Immature natural killer cell (primary cell): ENCODE results near the gene NSMF. TPM values are rescaled to one million over a fixed set of nuclear protein-coding genes. Genes with fewer than 3 reads are reported as not detected.
"Not testable (repeated sequence)": the region's sequence is repeated elsewhere in the genome, so short reads cannot be mapped to it uniquely, and the experiment has no call there.

Experiments used
- DNase-seq, 3 donors: peaks; one replicate each; pipeline ENCODE4 v3.0.0; 2022; ENCODE audit warnings: mixed read lengths in 1 of 3
- H3K27ac Mint-ChIP-seq, 6 donors: one replicate each; pipeline ENCODE4 v1.8.0; 2020; ENCODE audit warnings: mixed read lengths in 6 of 6, mild to moderate bottlenecking in 5 of 6, inconsistent platforms in 4 of 6, moderate library complexity in 3 of 6
- H3K27me3 Mint-ChIP-seq, 3 donors: one replicate each; pipeline ENCODE4 v1.8.0; 2020 to 2021; ENCODE audit warnings: low read depth in 3 of 3, mild to moderate bottlenecking in 3 of 3, mixed read lengths in 3 of 3, moderate library complexity in 3 of 3, inconsistent platforms in 1 of 3
- H3K36me3 Mint-ChIP-seq, 3 donors: one replicate each; pipeline ENCODE4 v1.8.0; 2020; ENCODE audit warnings: mixed read lengths in 3 of 3, inconsistent platforms in 2 of 3, mild to moderate bottlenecking in 2 of 3
- H3K4me1 Mint-ChIP-seq, 2 donors: one replicate each; pipeline ENCODE4 v1.8.0; 2020; ENCODE audit warnings: inconsistent platforms in 2 of 2, mild to moderate bottlenecking in 2 of 2, mixed read lengths in 2 of 2, moderate library complexity in 1 of 2
- H3K4me3 Mint-ChIP-seq, 5 donors: one replicate each; pipeline ENCODE4 v1.8.0; 2020; ENCODE audit warnings: mild to moderate bottlenecking in 5 of 5, mixed read lengths in 5 of 5, inconsistent platforms in 3 of 5, moderate library complexity in 3 of 5
- H3K9me3 Mint-ChIP-seq, 6 donors: one replicate each; pipeline ENCODE4 v1.8.0; 2020; ENCODE audit warnings: mild to moderate bottlenecking in 6 of 6, mixed read lengths in 6 of 6, inconsistent platforms in 4 of 6, moderate library complexity in 3 of 6
- polyA plus RNA-seq, 3 donors: library from polyadenylated mRNA; unstranded; fragments of 300-500 nt; fragmentation: Illumina TruSeq; gene quantifications; one replicate each; pipeline ENCODE4 v1.2.3, GENCODE V29; 2021

NSMF gene
- polyA plus RNA-seq, 3 donors from 2014 or later: 9.4 to 14.3 (median 9.6) TPM

DNA sequence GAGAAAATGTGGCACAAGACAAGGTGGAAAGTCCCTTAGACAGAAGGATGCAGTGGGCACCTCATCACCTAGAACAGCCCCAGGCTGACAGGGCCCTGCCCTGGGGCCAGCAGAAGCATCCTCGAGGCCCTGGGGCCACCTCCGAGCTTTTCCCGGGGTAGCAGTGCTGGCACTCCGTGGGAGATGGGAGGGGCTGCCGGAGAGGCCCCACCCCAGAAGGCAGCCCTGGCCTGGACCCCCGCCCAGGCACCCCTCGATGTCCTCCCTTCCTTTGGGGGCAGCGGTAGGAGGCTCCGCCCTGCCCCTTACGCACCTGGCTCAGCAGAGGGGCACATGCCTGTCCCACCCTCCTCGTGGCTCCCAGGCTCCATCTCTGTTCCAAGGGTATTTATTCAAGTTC is 17.7 kb upstream of the NSMF start:
- peak overlapping the region in 1 of 6 donors; percentile 50 for H3K27ac Mint-ChIP-seq
- H3K4me1 Mint-ChIP-seq: peaks cover 0 to 7% of the 10 kb centered on the region in 2 donors
- no peak for DNase-seq
- H3K27me3 Mint-ChIP-seq: peaks cover 0 to 3% (median 2%) of the 10 kb centered on the region in 3 donors
- peaks cover 3 to 14% (median 6%) of the 10 kb centered on the region in 3 donors for H3K36me3 Mint-ChIP-seq
- peaks cover 0 to 13% (median 6%) of the 10 kb centered on the region in 6 donors for H3K9me3 Mint-ChIP-seq
- no peak overlapping the region for H3K4me3 Mint-ChIP-seq

DNA sequence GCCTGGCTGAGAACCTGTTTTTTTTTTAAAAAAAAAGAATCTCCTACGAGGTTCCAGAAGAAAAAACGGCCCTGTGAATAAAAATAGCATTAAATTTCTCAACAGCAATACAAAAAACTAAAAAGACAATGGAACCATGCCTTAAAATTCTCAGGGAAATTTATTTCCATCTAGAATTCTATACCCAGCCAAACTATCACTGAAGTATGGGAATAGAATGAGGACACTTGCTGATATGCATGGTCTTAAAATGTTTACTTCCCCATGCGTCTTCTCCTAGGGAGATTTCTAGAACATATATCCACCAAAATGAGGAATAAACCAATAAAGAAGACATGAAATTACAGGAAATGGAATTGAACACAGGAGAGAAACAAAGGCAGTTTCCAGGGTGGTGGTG is 16.5 kb upstream of the NSMF start:
- DNase-seq: no peak
- Mint-ChIP-seq H3K9me3 (peaks cover 0 to 13% (median 6%) of the 10 kb centered on the region in 6 donors), H3K4me1 (peaks cover 3 to 5% of the 10 kb centered on the region in 2 donors), H3K4me3 (no peak overlapping the region), H3K27ac (no peak overlapping the region), H3K36me3 (peaks cover 3 to 14% (median 6%) of the 10 kb centered on the region in 3 donors), H3K27me3 (peaks cover 0 to 3% (median 2%) of the 10 kb centered on the region in 3 donors)

DNA sequence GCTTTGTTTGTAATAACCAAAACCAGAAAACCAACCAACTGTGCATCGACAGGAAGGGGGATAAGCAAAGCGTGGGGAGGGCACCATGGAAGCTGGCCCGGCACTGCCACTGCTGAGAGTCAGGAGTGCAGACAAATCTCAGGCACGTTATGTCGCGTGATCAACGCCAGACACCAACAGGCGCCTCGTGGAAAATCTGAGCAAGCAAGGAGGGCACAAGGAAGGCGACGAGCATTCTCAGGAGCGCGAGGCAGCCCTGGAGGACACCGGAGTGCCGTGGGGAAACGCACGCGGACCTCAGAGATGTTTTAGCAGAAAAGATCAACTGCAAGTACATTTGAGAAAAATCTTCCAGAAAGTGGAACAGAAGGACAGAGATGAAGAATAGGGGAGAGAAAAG is 15.1 kb upstream of the NSMF start:
- peaks cover 3 to 11% (median 6%) of the 10 kb centered on the region in 3 donors for H3K36me3 Mint-ChIP-seq

DNA sequence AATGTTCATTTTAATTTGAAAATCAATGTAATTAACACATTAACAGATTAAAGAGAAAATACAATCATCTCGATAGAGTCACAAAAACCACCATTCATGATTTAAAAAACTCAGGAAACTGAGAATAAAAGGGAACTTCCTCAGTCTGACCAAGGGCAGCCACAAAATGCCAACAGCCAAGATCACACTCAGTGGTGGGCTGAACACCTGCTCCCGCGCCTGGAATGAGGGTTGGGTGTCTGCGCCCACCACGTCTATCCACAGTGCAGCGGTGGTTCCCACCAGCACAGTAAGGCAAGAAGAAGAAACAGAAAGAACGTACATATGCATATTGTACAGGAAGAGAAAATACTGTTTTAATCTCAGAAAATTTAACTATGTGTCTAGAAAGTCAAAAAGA is 11.7 kb upstream of the NSMF start:
- peaks cover 6 to 21% of the 10 kb centered on the region in 2 donors for H3K4me1 Mint-ChIP-seq
- H3K9me3 Mint-ChIP-seq: peaks cover 0 to 10% (median 4%) of the 10 kb centered on the region in 6 donors
- H3K4me3 Mint-ChIP-seq: peak overlapping the region in 3 of 5 donors; percentile 0 to 47 (median 38)
- peak; percentile 37 to 53 (median 52) for DNase-seq
- peaks cover 2 to 8% (median 3%) of the 10 kb centered on the region in 3 donors for H3K27me3 Mint-ChIP-seq
- peaks cover 3 to 8% (median 3%) of the 10 kb centered on the region in 3 donors for H3K36me3 Mint-ChIP-seq
- H3K27ac Mint-ChIP-seq: peak overlapping the region in 2 of 6 donors; percentile 4 to 24

More for the DNA sequence above, 15.1 kb upstream of the NSMF start:
- H3K27ac Mint-ChIP-seq: no peak overlapping the region
- H3K27me3 Mint-ChIP-seq: peaks cover 0 to 4% (median 3%) of the 10 kb centered on the region in 3 donors
- peaks cover 6 to 19% of the 10 kb centered on the region in 2 donors for H3K4me1 Mint-ChIP-seq
- H3K4me3 Mint-ChIP-seq: no peak overlapping the region
- peaks cover 0 to 13% (median 6%) of the 10 kb centered on the region in 6 donors for H3K9me3 Mint-ChIP-seq
- DNase-seq: no peak

DNA sequence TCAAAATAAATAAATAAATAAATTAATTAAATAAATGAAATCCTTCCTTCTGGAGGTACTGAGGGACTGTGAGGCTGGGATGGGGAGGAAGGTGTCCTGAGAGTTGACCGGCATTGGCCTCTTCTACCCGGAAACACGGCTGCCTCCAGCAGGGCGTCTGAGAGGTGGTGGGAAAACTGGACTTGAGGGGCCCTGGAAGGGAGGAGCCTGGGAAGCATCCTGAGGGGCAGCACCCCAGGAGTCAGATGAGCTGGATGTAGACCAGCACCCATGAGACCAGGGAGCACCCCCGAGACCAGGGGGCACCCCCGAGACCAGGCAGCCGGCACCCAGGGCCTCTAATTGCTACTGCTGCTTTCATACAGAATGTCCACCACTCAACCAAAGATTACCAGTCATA is 8.8 kb upstream of the NSMF start:
- no peaks in the 10 kb centered on the region for H3K9me3 Mint-ChIP-seq
- H3K4me3 Mint-ChIP-seq: no peak overlapping the region
- H3K4me1 Mint-ChIP-seq: peaks cover 7 to 21% of the 10 kb centered on the region in 2 donors
- no peaks in the 10 kb centered on the region for H3K36me3 Mint-ChIP-seq
- peak overlapping the region in 1 of 6 donors; percentile 24 for H3K27ac Mint-ChIP-seq
- peaks cover 2 to 6% (median 3%) of the 10 kb centered on the region in 3 donors for H3K27me3 Mint-ChIP-seq
- DNase-seq: no peak

DNA sequence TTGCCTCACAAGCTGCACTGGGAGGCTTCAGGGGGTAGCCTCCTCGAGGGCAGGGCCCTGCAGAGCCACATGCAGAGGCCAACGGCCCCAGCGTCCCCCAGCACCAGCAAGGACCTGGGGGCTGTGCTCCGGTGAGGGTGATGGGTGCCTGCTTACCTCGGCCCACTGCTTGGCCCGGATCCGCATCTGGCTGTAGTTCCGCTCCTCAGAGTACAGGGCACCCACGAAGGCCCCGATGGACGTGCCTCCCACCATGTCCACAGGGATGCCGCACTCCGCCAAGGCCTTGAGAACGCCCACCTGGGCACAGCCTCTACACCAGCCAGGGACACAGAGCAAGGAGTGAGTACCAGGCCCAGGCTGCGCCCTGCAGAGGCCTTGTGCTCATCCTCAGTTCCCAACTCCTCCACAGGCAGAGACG is 8.0 kb upstream of the NSMF start:
- no peak for DNase-seq
- Mint-ChIP-seq H3K4me1 (peaks cover 11 to 21% of the 10 kb centered on the region in 2 donors), H3K36me3 (no peaks in the 10 kb centered on the region), H3K9me3 (no peaks in the 10 kb centered on the region), H3K27me3 (peaks cover 2 to 6% (median 4%) of the 10 kb centered on the region in 3 donors), H3K4me3 (no peak overlapping the region), H3K27ac (peak overlapping the region in 2 of 6 donors; percentile 25 to 53)

DNA sequence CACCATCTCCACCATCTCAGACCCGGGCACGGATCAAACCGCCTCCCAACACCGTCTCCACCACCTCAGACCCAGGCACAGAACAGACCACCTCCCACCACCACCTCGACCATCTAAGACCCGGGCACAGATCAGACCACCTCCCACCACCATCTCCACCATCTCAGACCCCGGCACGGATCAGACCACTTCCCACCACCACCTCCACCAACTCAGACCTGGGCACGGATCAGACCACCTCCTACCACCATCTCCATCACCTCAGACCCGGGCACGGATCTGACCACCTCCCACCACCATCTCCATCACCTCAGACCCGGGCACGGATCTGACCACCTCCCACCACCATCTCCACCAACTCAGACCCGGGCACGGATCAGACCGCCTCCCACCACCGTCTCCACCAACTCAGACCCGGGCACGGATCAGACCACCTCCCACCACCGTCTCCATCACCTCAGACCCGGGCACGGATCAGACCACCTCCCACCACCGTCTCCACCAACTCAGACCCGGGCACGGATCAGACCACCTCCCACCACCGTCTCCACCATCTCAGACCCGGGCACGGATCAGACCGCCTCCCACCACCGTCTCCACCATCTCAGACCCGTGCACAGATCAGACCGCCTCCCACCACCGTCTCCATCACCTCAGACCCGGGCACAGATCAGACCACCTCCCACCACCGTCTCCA is 7.4 kb upstream of the NSMF start:
- not testable (repeated sequence) for H3K36me3 Mint-ChIP-seq, DNase-seq, H3K4me3 Mint-ChIP-seq, H3K9me3 Mint-ChIP-seq
- Mint-ChIP-seq H3K4me1 (peaks cover 14 to 21% of the 10 kb centered on the region in 2 donors), H3K27me3 (peaks cover 8 to 11% (median 10%) of the 10 kb centered on the region in 3 donors), H3K27ac (peak overlapping the region in 4 of 6 donors; percentile 25 to 79 (median 42))

DNA sequence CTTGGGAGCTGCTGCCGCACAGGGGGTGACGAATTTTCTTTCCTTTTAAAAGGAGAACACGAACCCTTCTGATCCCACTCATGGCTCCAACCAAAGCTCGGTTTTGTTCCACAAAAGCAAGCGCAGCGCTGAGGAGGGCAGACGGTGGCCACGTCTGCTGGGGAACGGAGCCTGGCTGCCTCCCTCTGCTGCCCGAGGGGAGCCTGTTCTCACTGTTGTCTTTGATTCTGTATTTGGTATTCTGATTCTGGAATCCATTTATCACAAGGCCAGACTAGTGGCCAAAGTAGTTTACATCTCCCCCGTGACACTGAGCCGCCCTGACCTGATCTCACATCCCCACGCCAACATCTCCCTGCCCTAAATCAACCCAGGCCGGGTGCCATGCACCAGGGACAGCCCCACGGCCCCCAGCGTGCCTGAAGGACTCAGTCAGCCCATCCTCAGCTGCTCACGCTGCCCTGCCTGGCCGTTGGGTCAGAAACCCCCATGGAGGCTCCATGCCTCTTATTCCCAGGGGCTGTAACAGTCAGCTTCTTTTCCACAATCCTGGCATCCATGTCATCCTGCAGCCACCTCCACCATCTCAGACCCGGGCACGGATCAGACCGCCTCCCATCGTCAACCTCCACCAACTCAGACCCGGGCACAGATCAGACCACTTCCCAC is 6.7 kb upstream of the NSMF start:
- Mint-ChIP-seq H3K27ac (peak overlapping the region in 4 of 6 donors; percentile 52 to 71 (median 59)), H3K9me3 (no peaks in the 10 kb centered on the region), H3K36me3 (no peaks in the 10 kb centered on the region), H3K4me3 (no peak overlapping the region), H3K27me3 (peaks cover 10 to 11% (median 11%) of the 10 kb centered on the region in 3 donors), H3K4me1 (peaks cover 18 to 19% of the 10 kb centered on the region in 2 donors)
- no peak for DNase-seq

DNA sequence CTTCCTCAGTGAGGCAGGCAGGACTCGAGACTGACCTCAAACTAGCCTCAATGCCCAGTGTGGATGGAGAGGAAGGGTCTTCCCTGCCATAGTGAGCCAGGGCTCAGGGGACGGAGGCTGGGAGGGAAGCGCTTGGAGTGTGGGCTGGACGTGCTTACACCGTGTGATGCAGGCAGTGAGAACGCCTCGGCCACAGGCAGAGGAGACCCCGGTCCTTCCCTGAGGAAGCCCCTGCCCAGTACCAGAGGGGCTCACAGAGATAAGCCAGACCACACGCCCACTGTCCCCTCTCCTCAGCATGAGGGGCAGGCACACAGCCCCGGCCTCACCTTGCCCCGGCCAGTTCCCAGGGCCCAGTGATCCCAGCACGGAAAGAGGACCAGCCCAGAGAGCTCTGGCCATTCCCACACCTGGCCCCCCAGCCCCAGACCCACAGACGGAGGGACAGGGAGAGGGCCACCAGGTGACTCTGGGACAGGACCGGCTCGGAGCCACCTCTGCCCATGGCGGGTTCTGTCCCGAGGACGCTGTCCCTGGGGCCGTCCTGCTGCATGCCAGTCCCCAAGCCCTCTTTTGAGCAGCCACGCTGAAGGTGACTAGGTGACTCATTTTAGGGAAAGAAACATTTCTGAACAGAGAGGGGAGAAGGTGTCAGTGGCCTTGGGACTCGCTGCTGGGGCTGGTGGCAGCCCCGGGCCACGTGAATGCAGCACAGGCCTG is 6.0 kb upstream of the NSMF start:
- H3K4me3 Mint-ChIP-seq: no peak overlapping the region
- H3K27me3 Mint-ChIP-seq: peaks cover 10 to 11% (median 11%) of the 10 kb centered on the region in 3 donors
- no peak for DNase-seq
- peaks cover 12 to 20% of the 10 kb centered on the region in 2 donors for H3K4me1 Mint-ChIP-seq
- no peaks in the 10 kb centered on the region for H3K9me3 Mint-ChIP-seq
- peak overlapping the region in 2 of 6 donors; percentile 22 to 53 for H3K27ac Mint-ChIP-seq
- no peaks in the 10 kb centered on the region for H3K36me3 Mint-ChIP-seq

DNA sequence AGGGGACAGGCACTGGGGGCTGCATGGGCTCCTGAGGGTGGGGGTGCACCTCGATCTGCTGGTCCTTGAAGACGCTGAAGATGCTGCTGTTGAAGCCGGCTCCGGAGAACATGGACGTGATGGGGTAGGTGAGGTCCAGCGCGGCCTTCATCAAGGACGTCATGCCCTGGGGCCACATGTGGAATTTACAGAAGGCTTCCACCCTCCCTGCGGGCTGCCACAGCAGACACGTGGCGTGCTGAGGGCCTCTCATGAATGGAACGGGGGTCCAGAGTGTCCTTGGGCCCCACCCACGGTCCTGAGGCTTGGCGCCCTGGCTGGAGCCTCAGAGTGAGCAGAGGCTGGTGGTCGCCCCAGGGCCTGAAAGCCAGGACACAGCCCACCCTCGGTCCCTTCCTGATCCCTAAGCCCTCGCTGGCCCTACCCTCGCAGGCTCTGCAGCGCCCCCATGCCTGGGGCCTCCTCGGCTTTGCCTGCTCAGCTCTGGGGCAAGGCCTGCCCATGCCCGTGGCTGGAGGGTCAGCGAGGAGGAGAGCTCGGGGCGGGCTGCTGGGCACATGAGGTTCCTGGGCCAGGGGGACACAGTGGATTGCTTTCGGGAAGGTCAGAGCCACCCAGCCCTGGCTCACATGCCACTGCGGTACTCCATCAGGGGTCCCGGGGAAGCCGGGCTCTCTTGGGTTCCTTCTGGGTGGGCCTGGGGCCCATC is 5.3 kb upstream of the NSMF start:
- DNase-seq: no peak
- H3K27me3 Mint-ChIP-seq: peaks cover 10 to 11% (median 10%) of the 10 kb centered on the region in 3 donors
- H3K27ac Mint-ChIP-seq: peak overlapping the region in 1 of 6 donors; percentile 74
- no peaks in the 10 kb centered on the region for H3K36me3 Mint-ChIP-seq
- H3K9me3 Mint-ChIP-seq: no peaks in the 10 kb centered on the region
- H3K4me3 Mint-ChIP-seq: peak overlapping the region in 1 of 5 donors; percentile 29
- H3K4me1 Mint-ChIP-seq: peaks cover 12 to 27% of the 10 kb centered on the region in 2 donors

DNA sequence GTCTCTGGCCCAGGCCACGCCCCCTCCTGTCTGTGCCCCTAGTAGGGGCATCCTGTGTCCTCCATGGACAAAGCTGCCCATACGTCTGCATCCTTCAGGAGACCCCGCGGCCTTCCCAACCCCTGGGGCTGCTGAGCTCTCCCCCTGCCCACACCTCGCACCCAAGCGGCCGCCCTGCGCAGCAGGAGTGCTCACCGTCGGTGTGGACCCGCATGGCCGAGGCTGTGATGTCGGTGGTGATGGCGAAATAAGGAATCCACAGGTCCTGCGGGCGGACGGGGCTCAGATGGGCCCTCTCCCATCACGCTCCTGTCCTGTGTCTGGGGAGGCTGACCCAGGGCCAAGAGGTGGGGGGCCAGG is 4.8 kb upstream of the NSMF start:
- Mint-ChIP-seq H3K9me3 (no peaks in the 10 kb centered on the region), H3K27me3 (peaks cover 10 to 11% (median 10%) of the 10 kb centered on the region in 3 donors), H3K27ac (peak overlapping the region in 3 of 6 donors; percentile 67 to 70 (median 69)), H3K4me1 (peaks cover 9 to 27% of the 10 kb centered on the region in 2 donors), H3K4me3 (no peak overlapping the region), H3K36me3 (no peaks in the 10 kb centered on the region)
- DNase-seq: no peak

DNA sequence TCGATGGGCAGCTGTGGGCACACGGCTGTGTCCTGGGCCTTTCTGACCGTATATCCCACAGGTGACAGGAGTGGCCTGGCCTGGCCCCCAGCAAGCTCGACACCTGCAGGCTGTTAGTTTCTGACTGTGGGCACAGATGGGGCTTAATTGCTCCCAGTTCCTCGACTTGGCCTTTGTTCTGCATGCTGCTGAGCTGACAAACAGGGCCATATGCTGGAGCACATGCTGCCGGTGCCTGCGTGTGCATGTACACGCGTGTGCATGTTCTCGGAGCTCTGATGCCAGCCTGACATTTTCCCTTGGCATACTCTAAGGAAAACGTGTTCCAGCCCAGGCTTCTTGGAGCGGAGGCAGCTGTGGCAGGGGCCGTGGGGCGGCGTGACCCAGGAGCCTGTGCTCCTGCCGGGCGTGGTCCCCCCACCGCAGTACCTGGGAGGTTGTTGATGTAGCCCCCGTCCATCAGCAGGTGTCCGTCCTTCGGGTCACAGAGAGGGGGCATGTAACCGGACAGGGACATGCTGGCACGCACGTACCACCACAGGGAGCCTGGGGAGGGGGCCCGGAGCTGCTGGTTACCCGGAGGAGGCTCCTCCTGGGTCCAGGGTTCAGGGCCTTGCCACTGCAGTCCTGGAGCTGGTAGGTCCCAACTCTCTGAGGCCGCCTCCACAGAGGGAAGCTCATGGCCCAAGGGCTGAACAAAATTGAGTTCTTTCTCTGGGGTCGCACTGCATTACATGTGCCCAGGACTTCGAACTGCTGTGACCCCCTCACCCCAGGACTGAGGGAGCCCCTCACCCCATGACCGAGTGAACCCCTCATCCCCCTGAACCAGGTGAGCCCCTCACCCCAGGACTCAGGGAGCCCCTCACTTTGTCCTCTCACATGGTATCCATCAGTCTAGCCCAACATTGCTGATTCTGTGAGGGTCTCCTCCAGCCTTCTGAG is 4.1 kb upstream of the NSMF start:
- Mint-ChIP-seq H3K4me1 (peaks cover 9 to 27% of the 10 kb centered on the region in 2 donors), H3K9me3 (no peaks in the 10 kb centered on the region), H3K27ac (peak overlapping the region; percentile 16 to 92 (median 84)), H3K27me3 (peaks cover 8 to 11% (median 9%) of the 10 kb centered on the region in 3 donors), H3K36me3 (no peaks in the 10 kb centered on the region), H3K4me3 (peak overlapping the region in 3 of 5 donors; percentile 30 to 57 (median 55))
- DNase-seq: no peak
